OCI-LY7 (cell line): ENCODE results near the gene AMOTL2. TPM values are rescaled to one million over a fixed set of nuclear protein-coding genes. Genes with fewer than 3 reads are reported as not detected.

Experiments
- BruUV-seq: library from RNA; stranded (reverse); fragments of 400-500 nt; replicated peaks from 2 replicates; lab custom pipeline; 2021; lab: Mats Ljungman, UMichigan
- CTCF ChIA-PET: fragments of 300-600 bp; sonication (Branson Sonifier 250); formaldehyde crosslinking; loops from one replicate; lab custom pipeline; 2022; ENCODE audit warnings: antibody characterized with exemption; ENCODE audit not compliant: unreplicated experiment; lab: Charles Lee
- POLR2A ChIA-PET: fragments of 300-600 bp; sonication (Branson Sonifier 250); formaldehyde crosslinking; loops from one replicate; lab custom pipeline; 2022; ENCODE audit warnings: antibody characterized with exemption; lab: Charles Lee
- DNase-seq: peaks from one replicate; pipeline ENCODE4 v3.0.0-alpha.2; 2015; ENCODE audit warnings: low spot score
- H2AFZ ChIP-seq: fragments of 200-600 bp; sonication (generic), shearing (Covaris generic); 2 replicates; pipeline ENCODE4 v1.6.1; 2014; ENCODE audit warnings: mild to moderate bottlenecking, antibody characterized with exemption, low read length, moderate library complexity
- H3K27ac ChIP-seq: fragments of 200-600 bp; sonication (generic); 2 replicates; pipeline ENCODE4 v1.5.1; 2014; ENCODE audit warnings: mixed run types, low read depth, mild to moderate bottlenecking, moderate library complexity, low read length, inconsistent platforms; ENCODE audit not compliant: poor library complexity, severe bottlenecking
- H3K36me3 ChIP-seq: fragments of 200-600 bp; sonication (generic); 2 replicates; pipeline ENCODE4 v1.6.1; 2014; ENCODE audit warnings: mild to moderate bottlenecking, antibody characterized with exemption, low read length, moderate library complexity, mixed read lengths; ENCODE audit not compliant: insufficient read depth
- H3K4me1 ChIP-seq: fragments of 200-600 bp; sonication (generic); 2 replicates; pipeline ENCODE4 v1.5.1; 2014; ENCODE audit warnings: mild to moderate bottlenecking, low read length; ENCODE audit not compliant: insufficient read depth, poor library complexity, severe bottlenecking
- H3K4me2 ChIP-seq: fragments of 200-600 bp; sonication (generic); 2 replicates; pipeline ENCODE4 v1.6.1; 2014; ENCODE audit warnings: mild to moderate bottlenecking, low read length
- H3K4me3 ChIP-seq: fragments of 200-600 bp; sonication (generic); 2 replicates; pipeline ENCODE4 v1.5.1; 2014; ENCODE audit warnings: mild to moderate bottlenecking, low read depth, low read length; ENCODE audit not compliant: poor library complexity, severe bottlenecking
- H3K79me2 ChIP-seq: fragments of 200-600 bp; sonication (generic); 2 replicates; pipeline ENCODE4 v1.6.1; 2016; ENCODE audit warnings: low read depth, mild to moderate bottlenecking, low read length, moderate library complexity, mixed read lengths; ENCODE audit not compliant: insufficient read depth
- H3K9me2 ChIP-seq: fragments of 200-600 bp; sonication (generic); 2 replicates; pipeline ENCODE4 v1.6.1; 2016; ENCODE audit warnings: mild to moderate bottlenecking, low read length, mixed read lengths; ENCODE audit not compliant: insufficient read depth
- H3K9me3 ChIP-seq: fragments of 200-600 bp; sonication (generic); 2 replicates; pipeline ENCODE4 v1.6.1; 2014; ENCODE audit warnings: mild to moderate bottlenecking, mixed run types, low read length, mixed read lengths
- H4K20me1 ChIP-seq: fragments of 200-600 bp; sonication (generic); 2 replicates; pipeline ENCODE4 v1.6.1; 2014; ENCODE audit warnings: mild to moderate bottlenecking, antibody characterized with exemption, low read length, moderate library complexity, mixed read lengths; ENCODE audit not compliant: insufficient read depth
- CTCF ChIP-seq: fragments of 200-600 bp; sonication (generic); conservative IDR thresholded peaks from 2 replicates; pipeline ENCODE4 v1.5.1; 2014; ENCODE audit warnings: mild to moderate bottlenecking, antibody characterized with exemption, low read length, moderate library complexity, mixed read lengths
- EZH2phosphoT487 ChIP-seq: fragments of 200-600 bp; sonication (generic); IDR thresholded peaks from 2 replicates; pipeline ENCODE4 v1.6.1; 2018; ENCODE audit warnings: low read depth, borderline replicate concordance, mild to moderate bottlenecking, mixed run types, antibody characterized with exemption, low read length, moderate library complexity, mixed read lengths
- intact Hi-C: fragments of 100-400 bp; cut with micrococcal nuclease; formaldehyde crosslinking; loops from one replicate; pipeline ENCODE4 v1.10.0; 2022; ENCODE audit not compliant: unreplicated experiment
- total RNA-seq, 2 experiments: library from RNA; depleted of rRNA in 1 of 2; stranded (reverse); fragments of >200 nt in 1 of 2; shearing (Covaris generic) in 1 of 2; gene quantifications; 2 replicates each; pipeline ENCODE4 v1.2.3, GENCODE V29; 2014 to 2022

Gene AMOTL2
- total RNA-seq, 2 experiments from 2014 or later, result not detected

DNA sequence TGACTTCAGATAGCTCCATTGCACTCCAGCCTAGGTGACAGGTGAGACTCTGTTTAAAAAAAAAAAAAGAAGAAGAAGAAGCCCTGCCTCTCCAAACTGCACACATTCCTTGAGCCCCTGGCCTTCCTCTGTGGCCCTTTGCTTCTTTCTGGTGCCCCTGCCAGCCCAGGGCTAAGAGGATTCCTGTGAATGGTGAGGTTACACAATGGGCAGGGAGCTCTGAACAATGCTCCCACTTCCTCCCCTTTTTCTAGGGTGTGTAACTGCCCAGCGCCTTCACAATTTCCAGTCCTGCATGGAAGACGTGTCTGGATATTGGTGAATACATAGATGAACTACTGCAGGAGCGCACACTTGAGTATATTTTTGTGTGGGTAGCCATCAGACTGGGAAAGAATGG, 3.6 kb upstream of the AMOTL2 start:
- DNase-seq, result no peak
- Histone ChIP-seq H3K4me2 (no peak overlapping the region), H3K36me3 (no peaks in the 10 kb centered on the region), H2AFZ (no peak overlapping the region), H3K9me2 (no peaks in the 10 kb centered on the region), H3K27ac (no peak overlapping the region), H3K4me3 (no peak overlapping the region), H3K79me2 (no peaks in the 10 kb centered on the region), H3K4me1 (peaks cover 11% of the 10 kb centered on the region), H4K20me1 (no peaks in the 10 kb centered on the region), H3K9me3 (no peaks in the 10 kb centered on the region)
- BruUV-seq, result no TSS peak
- no peak for TF ChIP-seq CTCF
- TF ChIP-seq EZH2phosphoT487, result no peak
- CTCF ChIA-PET, result no interaction called here
- POLR2A ChIA-PET, result interaction anchor here (0.6 kb wide), 1 partner anchor 59 kb away, joined by 4 read pairs; no protein-coding TSS in a partner anchor
- intact Hi-C loops, result no loop called here

GRCh38 chr3:134376786-134377426, 2.7 kb upstream of the AMOTL2 start:
- peaks cover 11% of the 10 kb centered on the region for H3K4me1 ChIP-seq
- no peaks in the 10 kb centered on the region for H3K79me2 ChIP-seq
- H3K4me3 ChIP-seq, result no peak overlapping the region
- no peak overlapping the region for H3K4me2 ChIP-seq
- intact Hi-C loops, result no loop called here
- no peaks in the 10 kb centered on the region for H4K20me1 ChIP-seq
- TF ChIP-seq CTCF (no peak), EZH2phosphoT487 (no peak)
- POLR2A ChIA-PET, result no interaction called here
- no peaks in the 10 kb centered on the region for H3K36me3 ChIP-seq
- BruUV-seq, result no TSS peak
- no peak overlapping the region for H2AFZ ChIP-seq
- no peaks in the 10 kb centered on the region for H3K9me3 ChIP-seq
- DNase-seq, result no peak
- CTCF ChIA-PET, result interaction anchor here (0.6 kb wide), 1 partner anchor 69 kb away, joined by 3 read pairs; no protein-coding TSS in a partner anchor
- H3K27ac ChIP-seq, result no peak overlapping the region
- H3K9me2 ChIP-seq, result no peaks in the 10 kb centered on the region

GRCh38 chr3:134376385-134376765, 2.1 kb upstream of the AMOTL2 start:
- no peaks in the 10 kb centered on the region for H3K36me3 ChIP-seq
- H3K4me3 ChIP-seq, result no peak overlapping the region
- H2AFZ ChIP-seq, result no peak overlapping the region
- H4K20me1 ChIP-seq, result no peaks in the 10 kb centered on the region
- H3K79me2 ChIP-seq, result no peaks in the 10 kb centered on the region
- BruUV-seq, result no TSS peak
- H3K4me1 ChIP-seq, result peaks cover 11% of the 10 kb centered on the region
- ChIA-PET CTCF (no interaction called here), POLR2A (no interaction called here)
- TF ChIP-seq CTCF, result no peak
- TF ChIP-seq EZH2phosphoT487, result no peak
- intact Hi-C loops, result no loop called here
- DNase-seq, result no peak
- H3K9me3 ChIP-seq, result no peaks in the 10 kb centered on the region
- no peak overlapping the region for H3K4me2 ChIP-seq
- H3K27ac ChIP-seq, result no peak overlapping the region
- no peaks in the 10 kb centered on the region for H3K9me2 ChIP-seq
